OCI-LY3 (cell line): Measurements from ENCODE around the gene MIOX.

Experiments used
- H2AFZ ChIP-seq: fragments of 200-600, 300-600 bp; shearing (Covaris generic); 2 replicates; pipeline ENCODE4 v1.6.0; 2014; ENCODE audit warnings: antibody characterized with exemption, low read depth, low read length
- H3K27ac ChIP-seq: fragments of 200-600, 300-600 bp; sonication (generic); 2 replicates; pipeline ENCODE4 v1.5.1; 2014; ENCODE audit warnings: mild to moderate bottlenecking, low read length, moderate library complexity, mixed read lengths
- H3K27me3 ChIP-seq: fragments of 200-600, 300-600 bp; sonication (generic); 2 replicates; pipeline ENCODE4 v1.6.1; 2014; ENCODE audit warnings: low read depth, low read length, mixed read lengths
- H3K36me3 ChIP-seq: fragments of 200-600, 300-600 bp; sonication (generic); replicated peaks from 2 replicates; pipeline ENCODE3; 2014; ENCODE audit warnings: low read depth, low read length, mixed read lengths
- H3K4me1 ChIP-seq: fragments of 300-600, 200-600 bp; sonication (generic); 2 replicates; pipeline ENCODE4 v1.6.1; 2014; ENCODE audit warnings: low read length, mixed read lengths
- H3K4me2 ChIP-seq: fragments of 200-600, 300-600 bp; sonication (generic); 2 replicates; pipeline ENCODE4 v1.6.1; 2014; ENCODE audit warnings: low read length, mixed read lengths
- H3K4me3 ChIP-seq: fragments of 300-600, 200-600 bp; sonication (generic); 2 replicates; pipeline ENCODE4 v1.5.1; 2014; ENCODE audit warnings: antibody characterized with exemption, mild to moderate bottlenecking, low read length, moderate library complexity
- H3K79me2 ChIP-seq: fragments of 300-600, 200-600 bp; shearing (Covaris generic); 2 replicates; pipeline ENCODE4 v1.6.1; 2014; ENCODE audit warnings: mild to moderate bottlenecking, low read length, mixed read lengths
- H3K9ac ChIP-seq: fragments of 300-600, 200-600 bp; shearing (Covaris generic); 2 replicates; pipeline ENCODE4 v1.6.0; 2014; ENCODE audit warnings: mild to moderate bottlenecking, low read length, moderate library complexity
- H3K9me3 ChIP-seq: fragments of 200-600, 300-600 bp; shearing (Covaris generic); 2 replicates; pipeline ENCODE4 v1.6.1; 2014; ENCODE audit warnings: low read length, mixed read lengths; ENCODE audit not compliant: insufficient read depth
- H4K20me1 ChIP-seq: fragments of 200-600, 300-600 bp; sonication (generic); 2 replicates; pipeline ENCODE4 v1.6.1; 2016; ENCODE audit warnings: low read length, mixed read lengths; ENCODE audit not compliant: insufficient read depth
- EZH2phosphoT487 ChIP-seq: fragments of 200-600 bp; shearing (Covaris generic); IDR thresholded peaks from 2 replicates; pipeline ENCODE4 v1.6.1; 2018; ENCODE audit warnings: antibody characterized with exemption, mixed run types, low read depth
- TF ChIP-seq, protein P1 (sequence below): fragments of 200-600, 300-600 bp; sonication (generic); IDR thresholded peaks from 2 replicates; pipeline ENCODE4 v1.5.1; 2014; ENCODE audit warnings: antibody characterized with exemption, low read length, low read depth

MIOX gene

DNA sequence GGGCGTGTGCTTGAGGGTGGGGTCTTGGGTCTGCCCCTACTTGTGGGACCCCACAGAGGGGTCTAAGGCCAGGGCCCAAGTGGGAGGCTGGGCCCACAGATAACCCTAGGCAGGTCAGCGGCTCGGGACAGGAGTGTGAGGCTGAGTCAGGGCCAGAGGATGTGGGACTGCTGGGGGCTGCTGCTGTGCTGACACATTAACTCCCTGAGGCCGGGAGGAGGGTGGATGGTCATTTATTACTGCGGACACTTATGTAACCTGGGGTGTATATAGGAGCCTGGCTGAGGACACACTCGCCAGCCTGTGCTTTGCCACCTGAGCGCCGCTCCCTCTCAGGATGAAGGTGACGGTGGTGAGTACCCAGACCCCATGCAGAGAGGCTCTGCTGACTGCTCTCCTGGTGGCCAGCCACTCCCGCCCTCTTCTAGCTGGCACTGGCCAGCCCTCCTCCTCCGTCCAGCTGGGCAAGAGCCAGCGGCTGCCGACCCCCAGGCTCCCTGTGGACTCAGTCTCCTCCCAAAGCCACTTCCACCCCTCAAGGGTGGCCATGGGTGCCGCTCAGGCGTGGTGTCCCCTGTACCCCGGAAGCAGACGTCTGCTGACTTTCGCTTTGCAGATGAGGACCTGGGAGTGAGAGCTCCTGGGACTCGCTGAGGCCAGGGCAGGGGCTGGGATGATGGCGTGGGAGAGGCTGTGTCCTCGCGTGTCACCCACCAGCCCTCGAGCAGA, at the start of gene MIOX:
Gene MIOX, plus strand, starts transcription at position 299 of the 729 bp plus-strand sequence. Its CDS starts 39 bp downstream, at position 338.
- Histone ChIP-seq H3K36me3 (no peaks in the 10 kb centered on the region), H3K27ac (no peak within 1 kb of the TSS), H3K9ac (peak within 1 kb of the TSS; percentile 17; the same call in 1 of the 2 replicates), H3K27me3 (no peaks in the 10 kb centered on the region), H3K9me3 (no peaks in the 10 kb centered on the region), H3K79me2 (no peaks in the 10 kb centered on the region), H4K20me1 (no peaks in the 10 kb centered on the region), H3K4me1 (peaks cover 6% of the 10 kb centered on the region; the same call in 1 of the 2 replicates), H2AFZ (peak within 1 kb of the TSS; percentile 83), H3K4me2 (peak within 1 kb of the TSS; percentile 48), H3K4me3 (peak within 1 kb of the TSS; percentile 36; the same call in 1 of the 2 replicates)
- no peak for TF ChIP-seq EZH2phosphoT487
- TF ChIP-seq, protein P1, sequence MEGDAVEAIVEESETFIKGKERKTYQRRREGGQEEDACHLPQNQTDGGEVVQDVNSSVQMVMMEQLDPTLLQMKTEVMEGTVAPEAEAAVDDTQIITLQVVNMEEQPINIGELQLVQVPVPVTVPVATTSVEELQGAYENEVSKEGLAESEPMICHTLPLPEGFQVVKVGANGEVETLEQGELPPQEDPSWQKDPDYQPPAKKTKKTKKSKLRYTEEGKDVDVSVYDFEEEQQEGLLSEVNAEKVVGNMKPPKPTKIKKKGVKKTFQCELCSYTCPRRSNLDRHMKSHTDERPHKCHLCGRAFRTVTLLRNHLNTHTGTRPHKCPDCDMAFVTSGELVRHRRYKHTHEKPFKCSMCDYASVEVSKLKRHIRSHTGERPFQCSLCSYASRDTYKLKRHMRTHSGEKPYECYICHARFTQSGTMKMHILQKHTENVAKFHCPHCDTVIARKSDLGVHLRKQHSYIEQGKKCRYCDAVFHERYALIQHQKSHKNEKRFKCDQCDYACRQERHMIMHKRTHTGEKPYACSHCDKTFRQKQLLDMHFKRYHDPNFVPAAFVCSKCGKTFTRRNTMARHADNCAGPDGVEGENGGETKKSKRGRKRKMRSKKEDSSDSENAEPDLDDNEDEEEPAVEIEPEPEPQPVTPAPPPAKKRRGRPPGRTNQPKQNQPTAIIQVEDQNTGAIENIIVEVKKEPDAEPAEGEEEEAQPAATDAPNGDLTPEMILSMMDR = no peak

GRCh38 chr22:50437511-50438304, 49.0 kb upstream of the MIOX start:
- Histone ChIP-seq H3K9ac (no peak overlapping the region), H3K79me2 (no peaks in the 10 kb centered on the region), H3K4me1 (no peaks in the 10 kb centered on the region), H2AFZ (no peak overlapping the region), H3K27ac (no peak overlapping the region), H3K4me3 (no peak overlapping the region), H4K20me1 (no peaks in the 10 kb centered on the region), H3K4me2 (no peak overlapping the region), H3K36me3 (no peaks in the 10 kb centered on the region), H3K27me3 (no peaks in the 10 kb centered on the region), H3K9me3 (no peaks in the 10 kb centered on the region)
- no peak for TF ChIP-seq EZH2phosphoT487
- TF ChIP-seq, protein P1 = no peak

DNA sequence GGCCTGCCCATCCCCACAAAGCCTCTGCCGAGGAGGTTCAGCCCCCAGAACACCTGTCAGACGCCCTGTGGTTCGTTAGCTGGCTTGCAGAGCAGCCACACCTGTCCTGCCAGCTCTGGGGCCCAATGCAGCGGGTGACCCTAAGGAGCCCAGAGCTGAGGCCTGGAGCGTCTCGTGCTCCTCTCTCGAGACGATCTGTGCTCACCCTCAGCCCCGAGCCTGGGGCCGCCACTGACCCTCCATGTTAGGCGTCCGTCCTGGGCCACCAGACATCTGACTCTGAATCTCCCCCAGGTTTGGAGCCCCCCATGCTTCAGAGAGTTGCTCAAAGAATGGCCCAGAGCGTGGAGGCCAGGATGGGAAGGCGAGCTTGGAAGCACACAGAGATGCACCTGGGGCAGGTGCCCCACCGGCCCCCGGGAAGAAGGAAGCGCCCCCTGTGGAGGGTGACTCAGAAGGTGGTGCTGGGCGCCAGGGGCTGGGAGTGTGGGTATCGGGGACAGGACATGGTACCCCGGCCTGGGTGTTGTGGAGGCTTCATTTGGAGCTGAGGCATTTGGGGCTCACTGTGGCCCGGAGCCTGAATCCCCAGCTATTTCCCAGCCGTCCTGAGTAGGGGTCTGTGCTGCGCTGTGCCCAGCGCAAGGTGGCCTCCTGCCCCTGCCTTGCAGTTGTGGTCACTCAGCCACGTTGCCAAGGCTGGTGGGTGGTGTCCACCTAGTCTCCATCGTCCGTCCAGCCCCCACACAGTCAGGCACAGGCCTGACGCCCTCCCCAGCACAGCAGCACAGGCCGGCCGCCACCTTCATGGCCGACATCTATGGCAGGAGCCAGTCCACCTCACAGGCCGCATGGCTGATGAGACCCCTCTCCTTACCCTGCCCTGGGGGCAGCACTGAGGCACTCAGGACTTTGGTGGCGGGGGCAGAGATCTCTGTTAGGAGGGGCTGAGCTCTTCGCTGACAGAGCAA, 48.1 kb upstream of the MIOX start:
- Histone ChIP-seq H3K27me3 (no peaks in the 10 kb centered on the region), H3K9me3 (no peaks in the 10 kb centered on the region), H3K9ac (no peak overlapping the region), H3K27ac (no peak overlapping the region), H3K36me3 (no peaks in the 10 kb centered on the region), H4K20me1 (no peaks in the 10 kb centered on the region), H2AFZ (no peak overlapping the region), H3K4me2 (no peak overlapping the region), H3K79me2 (no peaks in the 10 kb centered on the region), H3K4me1 (no peaks in the 10 kb centered on the region), H3K4me3 (no peak overlapping the region)
- TF ChIP-seq, protein P1 = no peak
- TF ChIP-seq EZH2phosphoT487 = no peak
